GM19035 (cell line): ENCODE results near the gene ZMYND15.
"Not testable (repeated sequence)": the region's sequence is repeated elsewhere in the genome, so short reads cannot be mapped to it uniquely, and the experiment has no call there.

ENCODE experiments used
- ATAC-seq: cut with Tn5 transposase; IDR thresholded peaks from one replicate; pipeline ENCODE4 v1.9.1; 2021; ENCODE audit not compliant: unreplicated experiment

ZMYND15 gene

GRCh38 chr17:4739122-4740024, at the start of gene ZMYND15, which contains the start of gene CXCL16:
ZMYND15 (plus strand) TSS chr17:4739833; CDS start chr17:4740549, 716 bp downstream.
CXCL16 (minus strand) TSS chr17:4739928; CDS start chr17:4739339, 589 bp downstream.
- no peak for ATAC-seq

- not testable (repeated sequence) for ATAC-seq
Measured at GRCh38 chr17:4689872-4690271, 49.8 kb upstream of the ZMYND15 start.

- no peak for ATAC-seq
Measured at GRCh38 chr17:4690745-4691144, 48.9 kb upstream of the ZMYND15 start.

GRCh38 chr17:4691686-4692085, 47.9 kb upstream of the ZMYND15 start:
- ATAC-seq, result no peak

- ATAC-seq, result no peak
Measured at GRCh38 chr17:4693416-4693815, 46.2 kb upstream of the ZMYND15 start.

GRCh38 chr17:4696437-4696805, 43.2 kb upstream of the ZMYND15 start:
- ATAC-seq, result no peak

- ATAC-seq, result not testable (repeated sequence)
Measured at GRCh38 chr17:4699401-4700056, 40.1 kb upstream of the ZMYND15 start.

- ATAC-seq, result no peak
Measured at GRCh38 chr17:4701116-4701515, 38.5 kb upstream of the ZMYND15 start.

GRCh38 chr17:4703330-4703691, 36.3 kb upstream of the ZMYND15 start:
- ATAC-seq, result no peak

- not testable (repeated sequence) for ATAC-seq
Measured at GRCh38 chr17:4704574-4704907, 35.1 kb upstream of the ZMYND15 start.

GRCh38 chr17:4704991-4705390, 34.6 kb upstream of the ZMYND15 start:
- ATAC-seq, result no peak

- ATAC-seq, result no peak
Measured at GRCh38 chr17:4706121-4706520, 33.5 kb upstream of the ZMYND15 start.

- no peak for ATAC-seq
Measured at GRCh38 chr17:4708436-4708835, 31.2 kb upstream of the ZMYND15 start.

GRCh38 chr17:4709794-4710692, 29.6 kb upstream of the ZMYND15 start, which contains the start of gene ARRB2:
ARRB2 (plus strand) TSS chr17:4710632; CDS start chr17:4710722, 90 bp downstream.
- ATAC-seq, result peak; percentile 82

- no peak for ATAC-seq
Measured at GRCh38 chr17:4710693-4711634, 28.7 kb upstream of the ZMYND15 start.

GRCh38 chr17:4711661-4712181, 27.9 kb upstream of the ZMYND15 start:
- no peak for ATAC-seq

GRCh38 chr17:4712526-4712925, 27.1 kb upstream of the ZMYND15 start:
- ATAC-seq, result no peak

GRCh38 chr17:4714340-4715062, 25.1 kb upstream of the ZMYND15 start:
- ATAC-seq, result not testable (repeated sequence)

- no peak for ATAC-seq
Measured at GRCh38 chr17:4715063-4715744, 24.4 kb upstream of the ZMYND15 start.
